Hepatocyte (in vitro differentiated cells): ENCODE results near the gene SOBP.

Source experiments
- EZH2 ChIP-seq: fragments of 200-600 bp; sonication (generic); IDR thresholded peaks from 2 replicates; pipeline ENCODE4 v1.6.1; 2016; ENCODE audit warnings: antibody characterized with exemption, mild to moderate bottlenecking, borderline replicate concordance
- EZH2phosphoT487 ChIP-seq: fragments of 200-600 bp; sonication (generic); IDR thresholded peaks from one replicate; pipeline ENCODE4 v1.6.1; 2018; ENCODE audit warnings: antibody characterized with exemption, mild to moderate bottlenecking, low read depth, moderate library complexity; ENCODE audit not compliant: unreplicated experiment, severe bottlenecking
- TF ChIP-seq, protein P1 (sequence below): fragments of 200-600 bp; sonication (generic); IDR thresholded peaks from 2 replicates; pipeline ENCODE4 v1.5.1; 2016; ENCODE audit warnings: antibody characterized with exemption, mild to moderate bottlenecking; ENCODE audit not compliant: poor library complexity

DNA sequence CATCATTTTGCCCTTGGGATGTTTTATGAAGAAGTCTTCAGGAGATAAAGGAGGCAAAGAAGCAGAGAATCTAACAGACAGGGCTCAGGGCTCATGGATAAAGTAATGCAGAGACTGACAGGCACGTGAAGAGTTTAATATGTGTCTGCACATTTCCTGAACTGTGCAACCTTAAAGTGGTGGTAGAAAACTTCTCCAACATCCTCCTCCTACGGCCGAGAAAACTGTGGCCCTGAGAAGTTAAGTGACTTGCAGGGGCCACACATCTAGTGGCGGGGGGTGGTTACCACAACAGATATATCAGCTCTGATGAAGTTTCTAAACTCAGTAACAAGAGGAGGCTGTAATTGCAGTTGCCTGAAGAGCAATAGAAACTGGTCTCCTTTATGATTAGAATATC lies 61.0 kb downstream of the SOBP start:
- TF ChIP-seq, protein P1, sequence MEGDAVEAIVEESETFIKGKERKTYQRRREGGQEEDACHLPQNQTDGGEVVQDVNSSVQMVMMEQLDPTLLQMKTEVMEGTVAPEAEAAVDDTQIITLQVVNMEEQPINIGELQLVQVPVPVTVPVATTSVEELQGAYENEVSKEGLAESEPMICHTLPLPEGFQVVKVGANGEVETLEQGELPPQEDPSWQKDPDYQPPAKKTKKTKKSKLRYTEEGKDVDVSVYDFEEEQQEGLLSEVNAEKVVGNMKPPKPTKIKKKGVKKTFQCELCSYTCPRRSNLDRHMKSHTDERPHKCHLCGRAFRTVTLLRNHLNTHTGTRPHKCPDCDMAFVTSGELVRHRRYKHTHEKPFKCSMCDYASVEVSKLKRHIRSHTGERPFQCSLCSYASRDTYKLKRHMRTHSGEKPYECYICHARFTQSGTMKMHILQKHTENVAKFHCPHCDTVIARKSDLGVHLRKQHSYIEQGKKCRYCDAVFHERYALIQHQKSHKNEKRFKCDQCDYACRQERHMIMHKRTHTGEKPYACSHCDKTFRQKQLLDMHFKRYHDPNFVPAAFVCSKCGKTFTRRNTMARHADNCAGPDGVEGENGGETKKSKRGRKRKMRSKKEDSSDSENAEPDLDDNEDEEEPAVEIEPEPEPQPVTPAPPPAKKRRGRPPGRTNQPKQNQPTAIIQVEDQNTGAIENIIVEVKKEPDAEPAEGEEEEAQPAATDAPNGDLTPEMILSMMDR = no peak
- TF ChIP-seq EZH2phosphoT487 = no peak
- no peak for TF ChIP-seq EZH2
